Ecto neural progenitor cell (in vitro differentiated cells): Measurements from ENCODE around the gene CDC6.

Source experiments
- DNase-seq: peaks from one replicate; pipeline ENCODE4 v3.0.0-alpha.2; 2018; ENCODE audit warnings: low spot score

CDC6 gene

DNA sequence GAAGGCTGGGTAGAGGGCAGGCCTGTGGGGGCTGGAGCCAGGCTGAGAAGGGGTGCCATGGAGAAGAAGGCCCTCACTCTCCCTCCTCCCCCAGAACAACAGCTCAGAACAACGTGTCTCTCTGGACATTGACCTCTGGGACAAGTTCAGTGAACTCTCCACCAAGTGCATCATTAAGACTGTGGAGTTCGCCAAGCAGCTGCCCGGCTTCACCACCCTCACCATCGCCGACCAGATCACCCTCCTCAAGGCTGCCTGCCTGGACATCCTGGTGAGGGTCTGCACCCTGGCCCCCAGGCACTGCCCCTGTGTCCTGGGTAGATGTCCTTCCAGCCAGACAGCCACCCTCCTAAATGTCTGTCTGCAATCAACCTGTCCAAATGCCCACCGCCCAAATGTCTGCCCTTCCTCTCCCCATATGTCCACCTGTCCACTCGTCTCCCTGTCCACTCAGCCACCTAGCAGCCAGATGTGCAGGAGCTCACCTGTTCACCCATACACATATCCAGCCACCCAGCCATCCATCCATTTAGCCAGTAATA is 64.6 kb downstream of the CDC6 start:
- no peak for DNase-seq

DNA sequence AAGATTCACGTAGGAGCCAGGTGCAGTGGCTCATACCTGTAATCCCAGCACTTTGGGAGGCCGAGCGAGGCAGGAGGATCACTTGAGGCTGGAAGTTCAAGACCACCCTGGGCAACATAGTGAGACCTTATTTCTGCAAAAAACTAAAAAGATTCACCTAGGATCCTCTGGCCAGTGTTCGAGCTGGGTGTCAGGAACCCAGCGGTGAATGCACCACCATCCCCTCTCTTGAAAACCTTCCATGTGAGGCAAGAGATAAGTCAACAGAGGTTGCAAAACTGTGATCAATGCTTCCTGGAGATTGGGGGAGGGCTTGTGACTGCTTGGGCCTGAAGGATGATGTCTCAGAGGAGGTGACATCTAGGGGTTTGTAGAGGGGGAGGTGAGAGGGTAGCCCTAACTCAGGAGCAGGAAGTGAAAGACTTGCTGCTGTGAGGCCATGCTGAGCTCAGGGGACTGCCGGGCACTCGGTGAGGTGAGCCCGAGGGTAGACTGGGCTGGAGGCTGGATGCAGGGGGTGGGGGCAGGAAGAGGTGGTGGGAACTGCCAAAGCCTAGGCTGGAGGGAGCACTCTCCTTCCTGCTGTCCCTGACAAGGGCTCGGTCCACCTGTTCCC is 65.2 kb downstream of the CDC6 start:
- DNase-seq: peak; percentile 39
